ENCODE results near the gene PSMC3. TPM values are rescaled to one million over a fixed set of nuclear protein-coding genes. Genes with fewer than 3 reads are reported as not detected.

PSMC3 gene
- total RNA-seq, 1 experiment from 2014 or later: 222 TPM

- no TSS peak for BruUV-seq (replicated peaks)
- no peak overlapping the region for H3K4me2 ChIP-seq
- H4K20me1 ChIP-seq (ENCODE audit: insufficient read depth): no peaks in the 10 kb centered on the region
- no peak overlapping the region for H2AFZ ChIP-seq
- no peaks in the 10 kb centered on the region for H3K9me2 ChIP-seq (ENCODE audit: insufficient read depth)
- H3K9me3 ChIP-seq (ENCODE audit: insufficient read depth, low read depth): no peaks in the 10 kb centered on the region
- ChIA-PET CTCF (interaction anchor here (0.5 to 1.4 kb wide), 7 partner anchors 28 to 290 kb away, joined by 3 to 14 read pairs (median 5); partner anchors contain the start of gene DDB2), POLR2A (ENCODE audit: unreplicated experiment) (interaction anchor here (0.6 kb wide), 2 partner anchors 53 to 342 kb away, joined by 5 to 9 read pairs; no protein-coding TSS in a partner anchor)
- no peaks in the 10 kb centered on the region for H3K27me3 ChIP-seq (ENCODE audit: insufficient read depth, low read depth)
- no peaks in the 10 kb centered on the region for H3K4me1 ChIP-seq (replicated peaks; ENCODE audit: insufficient read depth)
- intact Hi-C loops (cut with micrococcal nuclease; ENCODE audit: unreplicated experiment): loop anchor here (1.0 to 2.0 kb wide), 3 partner anchors 34 to 243 kb away; partner anchors contain the start of gene SLC39A13
- H3K79me2 ChIP-seq (ENCODE audit: low read depth): no peaks in the 10 kb centered on the region
- peak in 1 of 2 experiments; percentile 76 for DNase-seq
- H3F3A ChIP-seq (ENCODE audit: insufficient read depth, low read depth): no peaks in the 10 kb centered on the region
- no peak overlapping the region for H3K27ac ChIP-seq
- no peak overlapping the region for H3K4me3 ChIP-seq
- TF ChIP-seq EZH2 (IDR thresholded peaks at IDR 0.05; ENCODE audit: low read depth): no peak
- peak; percentile 98 for TF ChIP-seq CTCF (conservative IDR thresholded peaks at IDR 0.05)
- H3K36me3 ChIP-seq (ENCODE audit: low read depth): no peaks in the 10 kb centered on the region
Measured at GRCh38 chr11:47373876-47374719, 52.1 kb downstream of the PSMC3 start.

- Histone ChIP-seq H3K27me3 (ENCODE audit: insufficient read depth, low read depth) (no peaks in the 10 kb centered on the region), H2AFZ (no peak overlapping the region), H3K4me1 (replicated peaks; ENCODE audit: insufficient read depth) (no peaks in the 10 kb centered on the region), H3K9me2 (ENCODE audit: insufficient read depth) (no peaks in the 10 kb centered on the region), H3F3A (ENCODE audit: insufficient read depth, low read depth) (no peaks in the 10 kb centered on the region), H3K4me3 (no peak overlapping the region), H4K20me1 (ENCODE audit: insufficient read depth) (no peaks in the 10 kb centered on the region), H3K9me3 (ENCODE audit: insufficient read depth, low read depth) (no peaks in the 10 kb centered on the region), H3K79me2 (ENCODE audit: low read depth) (no peaks in the 10 kb centered on the region), H3K36me3 (ENCODE audit: low read depth) (no peaks in the 10 kb centered on the region), H3K4me2 (no peak overlapping the region), H3K27ac (no peak overlapping the region)
- no peak for TF ChIP-seq EZH2 (IDR thresholded peaks at IDR 0.05; ENCODE audit: low read depth)
- BruUV-seq (replicated peaks): no TSS peak
- intact Hi-C loops (cut with micrococcal nuclease; ENCODE audit: unreplicated experiment): no loop called here
- ChIA-PET CTCF (interaction anchor here (0.6 kb wide), 2 partner anchors 14 to 20 kb away, joined by 5 to 9 read pairs; no protein-coding TSS in a partner anchor), POLR2A (ENCODE audit: unreplicated experiment) (no interaction called here)
- DNase-seq: peak in 1 of 2 experiments; percentile 33
Measured at GRCh38 chr11:47372422-47372821, 53.8 kb downstream of the PSMC3 start.

DNA sequence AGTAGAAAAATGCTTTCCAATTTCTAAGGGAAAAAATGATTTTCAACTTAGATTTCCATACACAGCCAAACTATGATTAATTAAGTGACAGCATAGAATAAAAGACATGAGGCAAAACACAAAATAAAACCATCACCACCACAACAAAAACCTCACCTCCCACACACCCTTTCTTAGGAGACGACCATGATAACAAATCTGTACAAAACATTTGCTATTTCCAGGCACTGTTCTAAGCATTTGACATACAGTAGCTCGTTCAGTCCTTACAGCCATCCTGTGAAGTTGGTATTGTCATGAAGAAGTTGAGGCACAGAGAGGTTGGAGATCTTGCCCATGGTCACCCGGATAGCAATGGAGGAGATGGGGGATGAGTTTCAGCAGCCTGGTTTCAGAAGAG, 56.6 kb downstream of the PSMC3 start:
- Histone ChIP-seq H3K9me3 (ENCODE audit: insufficient read depth, low read depth) (no peaks in the 10 kb centered on the region), H3K36me3 (ENCODE audit: low read depth) (no peaks in the 10 kb centered on the region), H3K79me2 (ENCODE audit: low read depth) (no peaks in the 10 kb centered on the region), H3K4me1 (replicated peaks; ENCODE audit: insufficient read depth) (no peaks in the 10 kb centered on the region), H2AFZ (no peak overlapping the region), H3K9me2 (ENCODE audit: insufficient read depth) (no peaks in the 10 kb centered on the region), H4K20me1 (ENCODE audit: insufficient read depth) (no peaks in the 10 kb centered on the region), H3K27ac (no peak overlapping the region), H3K4me2 (no peak overlapping the region), H3F3A (ENCODE audit: insufficient read depth, low read depth) (no peaks in the 10 kb centered on the region), H3K4me3 (no peak overlapping the region), H3K27me3 (ENCODE audit: insufficient read depth, low read depth) (no peaks in the 10 kb centered on the region)
- CTCF ChIA-PET: interaction anchor here (0.6 kb wide), 1 partner anchor 42 kb away, joined by 3 read pairs; no protein-coding TSS in a partner anchor
- intact Hi-C loops (cut with micrococcal nuclease; ENCODE audit: unreplicated experiment): no loop called here
- TF ChIP-seq CTCF (conservative IDR thresholded peaks at IDR 0.05) (no peak), EZH2 (IDR thresholded peaks at IDR 0.05; ENCODE audit: low read depth) (no peak)
- POLR2A ChIA-PET (ENCODE audit: unreplicated experiment): interaction anchor here (0.7 kb wide), 1 partner anchor 211 kb away, joined by 7 read pairs; no protein-coding TSS in a partner anchor
- BruUV-seq (replicated peaks): no TSS peak
- no peak for DNase-seq

Small RNAs within 50 kb of the gene (microRNA-seq; reads per million reads assigned to microRNA genes)
- gene MIR4487 (ENCODE audit: borderline number of aligned reads, borderline replicate concordance): not detected

Other genes with a start within 250 kb of the PSMC3 start
- gene ARFGAP2, start 249.6 kb downstream of the PSMC3 start, total RNA-seq (2021): 122 and 130 TPM in 2 replicates
- 113 and 114 TPM in 2 replicates for gene PACSIN3, start 240.0 kb downstream of the PSMC3 start, total RNA-seq (2021)
- 72.3 and 85.2 TPM in 2 replicates for gene DDB2, start 211.5 kb downstream of the PSMC3 start, total RNA-seq (2021)
- gene ACP2, start 177.6 kb downstream of the PSMC3 start, total RNA-seq (2021): 20.4 and 24.1 TPM in 2 replicates
- 71.5 and 90.4 TPM in 2 replicates for gene NR1H3, start 168.4 kb downstream of the PSMC3 start, total RNA-seq (2021)
- 61.1 and 65.9 TPM in 2 replicates for gene MADD, start 156.3 kb downstream of the PSMC3 start, total RNA-seq (2021)
- gene MYBPC3, start 73.7 kb downstream of the PSMC3 start, total RNA-seq (2021): not detected in 2 replicates
- not detected in 2 replicates for gene SPI1, start 47.9 kb downstream of the PSMC3 start, total RNA-seq (2021)
- 28.8 and 32.3 TPM in 2 replicates for gene SLC39A13, start 17.8 kb downstream of the PSMC3 start, total RNA-seq (2021)
- gene RAPSN, start 22.7 kb upstream of the PSMC3 start, total RNA-seq (2021): 5.4 and 7.3 TPM in 2 replicates
- gene CELF1, start 126.7 kb upstream of the PSMC3 start, total RNA-seq (2021): 115 and 165 TPM in 2 replicates
- 74.8 and 79.0 TPM in 2 replicates for gene PTPMT1, start 139.2 kb upstream of the PSMC3 start, total RNA-seq (2021)
- 20.2 and 20.3 TPM in 2 replicates for gene KBTBD4, start 152.5 kb upstream of the PSMC3 start, total RNA-seq (2021)
- gene NDUFS3, start 152.6 kb upstream of the PSMC3 start, total RNA-seq (2021): 119 and 140 TPM in 2 replicates
- gene FAM180B, start 160.2 kb upstream of the PSMC3 start, total RNA-seq (2021): not detected in 2 replicates
- gene C1QTNF4, start 168.0 kb upstream of the PSMC3 start, total RNA-seq (2021): 0.22 and 0.63 TPM in 2 replicates
- 147 and 167 TPM in 2 replicates for gene MTCH2, start 216.1 kb upstream of the PSMC3 start, total RNA-seq (2021)